Left ventricle myocardium superior (tissue), 1 donor: ENCODE results near the gene STXBP5L. TPM values are rescaled to one million over a fixed set of nuclear protein-coding genes. Genes with fewer than 3 reads are reported as not detected.
"Not testable (repeated sequence)": the region's sequence is repeated elsewhere in the genome, so short reads cannot be mapped to it uniquely, and the experiment has no call there.

Experiments used
- ATAC-seq: fragments of 200-7000 bp; cut with Tn5 transposase; one replicate; pipeline ENCODE4 v1.9.1; 2020; ENCODE audit warnings: mild to moderate bottlenecking, moderate library complexity
- DNase-seq: peaks from one replicate; pipeline ENCODE4 v3.0.0-alpha.2; 2020
- intact Hi-C: fragments of 100-400 bp; cut with micrococcal nuclease; formaldehyde crosslinking; loops from one replicate; pipeline ENCODE4 v1.11.0; 2022
- total RNA-seq: library from RNA; stranded (reverse); fragmentation: NEBNext Ultra II Directional; extraction: Animal tissue kit (Norgen Biotek cat#: 25700); gene quantifications from one replicate; pipeline ENCODE4 v1.2.1, GENCODE V29; 2021
- donor health status: DM: no; HTN: yes; CAD: no; lungs with severe emphysema.

STXBP5L gene
- total RNA-seq, 1 donor from 2014 or later, result not detected

DNA sequence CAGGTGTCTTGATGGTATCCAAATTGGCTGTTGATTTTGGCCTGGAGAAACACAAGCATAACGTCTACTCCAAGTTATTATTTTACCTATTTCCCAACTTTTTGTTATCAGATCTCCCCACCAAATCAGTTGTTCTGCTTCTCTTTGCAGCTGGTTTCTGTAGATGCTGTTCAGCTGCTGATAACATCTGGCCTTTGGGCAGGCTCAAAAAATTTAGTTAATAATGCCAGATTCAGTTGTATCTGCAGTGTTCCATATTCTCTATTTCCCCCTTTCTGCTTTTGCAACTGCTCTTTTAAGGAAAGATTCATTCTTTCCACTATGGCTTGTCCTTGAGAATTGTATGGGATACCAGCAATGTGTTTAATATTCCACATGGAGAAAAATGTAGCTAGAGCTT, 488.0 kb downstream of the STXBP5L start:
- ATAC-seq, DNase-seq, intact Hi-C loops: not testable (repeated sequence)

DNA sequence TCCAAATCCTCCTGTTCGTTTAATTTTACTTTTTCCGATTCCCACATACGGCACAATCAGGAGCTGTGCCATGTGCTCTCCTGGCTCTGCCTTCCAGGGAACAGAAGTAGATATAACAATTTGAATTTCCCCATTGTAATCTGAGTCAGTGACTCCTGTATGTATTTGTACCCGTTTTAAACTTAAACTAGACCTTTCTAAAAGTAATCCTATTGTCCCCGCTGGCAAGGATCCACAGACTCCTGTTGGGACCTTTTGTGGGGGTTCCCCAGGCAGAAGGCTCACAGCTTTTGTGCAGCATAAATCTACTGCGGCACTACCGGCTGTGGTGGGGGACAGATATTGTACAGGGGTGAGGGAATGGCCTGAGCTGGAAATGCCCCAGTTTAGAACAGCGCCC, 490.0 kb downstream of the STXBP5L start:
- ATAC-seq, DNase-seq, intact Hi-C loops: not testable (repeated sequence)

DNA sequence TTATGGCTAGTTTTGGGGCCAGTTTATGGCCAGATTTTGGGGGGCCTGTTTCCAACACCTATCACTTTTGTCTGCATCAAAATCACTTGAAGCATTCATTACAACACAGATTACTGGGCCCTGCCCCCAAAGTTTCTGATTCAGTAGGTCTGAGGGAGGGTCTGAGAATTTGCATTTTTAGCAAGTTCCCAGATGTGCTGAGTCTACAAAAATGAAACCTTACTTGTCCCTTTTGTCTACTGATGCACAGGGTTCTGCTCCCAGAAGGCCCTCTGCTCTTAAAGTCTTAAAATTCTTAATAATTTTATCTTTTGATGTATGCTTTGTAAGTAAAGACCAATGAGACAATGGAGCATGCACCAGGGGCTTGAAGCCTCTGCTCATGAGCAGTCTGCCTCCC, 491.8 kb downstream of the STXBP5L start:
- no peak for DNase-seq
- intact Hi-C loops, result no loop called here
- ATAC-seq, result no peak

DNA sequence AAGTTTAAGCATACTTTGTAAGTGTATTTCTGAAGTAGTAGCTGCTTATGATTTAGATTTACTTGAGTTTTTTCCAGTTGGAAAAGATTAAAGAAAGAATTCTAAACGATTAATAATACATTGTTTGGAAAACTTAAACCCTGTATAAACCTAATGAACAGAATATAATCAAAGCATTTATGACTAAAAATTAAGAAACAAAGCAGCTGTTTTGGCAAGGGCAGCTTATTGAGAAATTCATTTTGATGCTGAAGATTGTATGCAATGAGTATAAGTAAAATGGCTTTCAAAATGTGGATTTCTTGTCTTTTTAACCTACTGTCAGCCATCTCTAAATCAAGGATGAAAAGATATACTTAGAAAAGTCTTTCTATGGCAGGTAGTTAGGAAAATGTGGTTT, 497.6 kb downstream of the STXBP5L start:
- DNase-seq (no peak), ATAC-seq (no peak)
- intact Hi-C loops, result no loop called here

DNA sequence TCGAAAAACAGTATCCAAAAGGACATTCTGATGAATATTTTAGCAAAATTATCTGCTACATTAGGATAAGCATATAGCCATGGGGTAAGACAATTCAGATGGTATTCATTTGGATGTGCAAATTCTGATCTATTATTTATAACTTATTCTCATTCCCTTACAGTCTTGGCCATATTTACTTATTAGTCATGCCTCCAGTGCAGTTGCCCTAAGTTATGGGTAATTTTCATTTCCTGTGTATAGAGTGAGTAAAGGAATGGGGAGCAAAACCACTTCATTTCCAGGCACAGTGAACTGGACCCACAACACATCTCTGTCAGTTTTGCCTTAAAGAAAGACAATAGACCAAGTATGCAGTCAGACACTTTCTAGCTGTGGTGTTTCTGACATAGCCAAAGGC, 503.5 kb downstream of the STXBP5L start:
- intact Hi-C loops, result no loop called here
- DNase-seq (no peak), ATAC-seq (no peak)

DNA sequence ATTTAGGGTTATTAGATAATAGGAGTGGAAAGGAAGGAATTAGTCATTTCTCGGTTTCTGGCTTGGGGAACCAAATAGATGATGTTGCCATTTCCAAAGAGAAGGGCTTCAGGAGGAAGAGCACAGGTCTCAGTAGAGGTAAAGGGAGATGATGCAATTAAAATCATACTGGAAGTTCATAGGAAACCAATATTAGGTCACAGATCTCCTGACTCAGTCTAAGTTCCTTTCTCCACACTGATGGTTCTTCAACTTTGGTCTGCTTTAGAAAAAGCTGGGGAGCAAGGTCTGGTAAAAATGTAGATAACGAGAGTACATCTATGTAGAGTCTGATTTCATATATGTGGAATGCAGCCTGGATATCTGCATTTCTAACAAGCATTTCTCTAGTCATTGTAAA, 506.9 kb downstream of the STXBP5L start:
- ATAC-seq, result no peak
- no peak for DNase-seq
- intact Hi-C loops, result no loop called here

DNA sequence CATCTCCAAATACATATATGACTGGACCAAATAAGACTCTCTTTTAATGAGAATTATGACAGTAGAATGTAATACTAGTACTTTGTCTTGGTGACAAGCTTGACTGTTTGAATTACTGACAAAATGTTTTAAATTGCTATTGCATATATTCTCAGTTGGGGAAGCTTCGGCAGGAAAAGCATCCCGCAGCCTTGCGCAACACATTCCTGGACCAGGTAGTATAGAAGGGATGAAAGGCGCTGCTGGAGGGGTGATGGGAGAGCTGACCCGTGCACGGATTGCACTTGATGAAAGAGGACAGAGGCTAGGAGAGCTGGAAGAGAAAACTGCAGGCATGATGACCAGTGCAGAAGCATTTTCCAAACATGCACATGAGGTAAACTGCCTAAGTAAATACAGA, 510.2 kb downstream of the STXBP5L start:
- DNase-seq (no peak), ATAC-seq (no peak)
- intact Hi-C loops, result no loop called here

DNA sequence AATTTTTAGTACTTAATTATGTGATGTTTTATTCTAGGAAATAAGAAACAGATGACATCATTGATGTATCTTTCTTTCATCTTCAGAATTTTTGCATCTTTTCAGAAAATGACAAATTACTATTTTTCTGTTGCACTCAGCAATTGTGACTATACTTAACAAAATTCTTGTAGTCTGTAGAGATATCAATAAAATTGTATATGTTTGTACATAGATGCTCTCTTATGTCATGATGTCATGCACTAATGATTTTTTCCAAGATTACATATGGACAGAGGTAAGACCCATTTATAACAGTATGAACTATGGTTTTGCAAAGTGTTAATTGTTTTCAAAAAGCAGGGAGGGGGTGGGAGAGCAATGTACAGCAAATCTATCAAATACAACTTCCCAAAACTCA, 516.5 kb downstream of the STXBP5L start:
- intact Hi-C loops, result no loop called here
- no peak for DNase-seq
- ATAC-seq, result no peak

DNA sequence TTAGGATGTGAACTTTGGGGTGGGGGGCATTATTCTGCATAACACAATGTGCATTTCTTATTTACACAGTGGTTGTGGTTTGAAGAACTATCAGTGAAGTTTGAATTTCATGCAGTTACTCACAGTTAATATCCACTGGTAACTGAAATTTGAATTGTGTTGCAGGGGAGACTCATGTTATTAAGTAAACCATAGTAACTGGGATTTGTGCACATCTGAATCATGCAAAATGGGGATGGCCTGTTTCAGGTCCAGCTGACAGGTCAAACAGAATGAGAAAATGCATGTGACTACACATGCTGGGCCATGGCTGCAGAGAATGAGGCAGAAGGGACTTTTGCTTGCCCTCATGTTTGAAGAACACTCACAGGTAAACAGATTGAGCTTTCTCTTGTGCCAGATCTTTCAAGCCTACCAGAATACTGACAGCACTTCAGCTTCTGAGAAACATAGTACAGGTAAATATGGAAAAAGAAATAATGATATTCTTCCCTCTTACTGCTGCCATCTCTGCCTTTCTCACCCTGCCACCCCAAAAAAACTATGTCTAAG, 522.7 kb downstream of the STXBP5L start:
- ATAC-seq, result no peak
- intact Hi-C loops, result no loop called here

DNA sequence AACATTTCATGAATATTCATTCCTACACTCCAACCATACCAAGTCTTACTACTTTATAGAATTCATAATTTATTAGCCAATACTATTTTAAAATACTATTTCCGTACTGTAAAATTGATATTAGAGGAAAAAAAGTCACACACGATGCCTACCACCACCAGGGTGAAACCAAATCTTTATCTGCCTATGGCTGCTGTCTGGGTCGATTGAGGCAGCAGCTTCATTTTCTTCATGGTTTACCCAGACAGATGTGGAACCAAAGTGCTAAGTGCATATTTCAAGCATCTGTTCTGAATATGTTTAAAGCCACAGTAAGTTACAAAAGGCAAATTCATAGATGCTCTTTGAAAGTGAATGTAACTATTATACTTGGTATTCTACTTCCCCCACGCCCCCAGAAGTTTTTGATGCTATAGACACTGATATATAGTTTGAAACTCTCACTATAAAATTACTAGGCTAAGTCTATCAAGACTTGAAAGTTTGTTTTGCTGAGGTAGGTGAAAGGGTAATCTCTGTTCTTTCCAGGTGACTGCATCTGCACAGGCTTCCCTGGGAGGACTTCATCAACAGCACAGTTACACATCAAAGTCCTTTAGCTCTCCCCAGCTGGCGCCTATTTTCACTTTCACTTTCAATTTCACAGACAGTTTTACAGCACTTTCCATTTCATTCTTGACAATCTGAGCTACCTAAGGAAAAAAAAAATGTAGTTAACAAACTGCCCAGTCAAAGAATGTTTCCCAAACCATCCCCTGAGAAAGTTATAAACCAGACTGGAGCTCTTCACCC, 523.9 kb downstream of the STXBP5L start:
- peak; percentile 47 for ATAC-seq
- intact Hi-C loops, result no loop called here
- no peak for DNase-seq

More for the DNA sequence above, 522.7 kb downstream of the STXBP5L start:
- no peak for DNase-seq

DNA sequence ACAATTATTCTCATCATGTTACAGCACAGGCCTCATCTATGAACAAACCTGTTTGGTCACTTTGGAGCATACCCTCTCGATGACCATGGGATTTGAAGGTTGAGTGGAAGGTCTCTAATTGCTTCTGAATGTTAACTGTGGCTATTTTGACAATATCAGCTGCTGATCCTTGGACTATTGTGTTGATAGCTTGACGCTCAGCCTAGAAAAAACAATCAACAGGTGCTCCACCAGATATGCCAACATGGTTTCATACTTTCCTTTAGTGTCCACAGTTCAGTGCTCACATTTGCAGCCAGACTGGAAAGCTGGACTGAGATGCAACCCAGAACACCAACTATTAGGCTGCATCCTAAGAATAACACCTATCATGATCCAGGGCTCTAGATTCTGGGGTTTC, 528.1 kb downstream of the STXBP5L start:
- ATAC-seq, result no peak
- DNase-seq, result no peak
- intact Hi-C loops, result no loop called here

DNA sequence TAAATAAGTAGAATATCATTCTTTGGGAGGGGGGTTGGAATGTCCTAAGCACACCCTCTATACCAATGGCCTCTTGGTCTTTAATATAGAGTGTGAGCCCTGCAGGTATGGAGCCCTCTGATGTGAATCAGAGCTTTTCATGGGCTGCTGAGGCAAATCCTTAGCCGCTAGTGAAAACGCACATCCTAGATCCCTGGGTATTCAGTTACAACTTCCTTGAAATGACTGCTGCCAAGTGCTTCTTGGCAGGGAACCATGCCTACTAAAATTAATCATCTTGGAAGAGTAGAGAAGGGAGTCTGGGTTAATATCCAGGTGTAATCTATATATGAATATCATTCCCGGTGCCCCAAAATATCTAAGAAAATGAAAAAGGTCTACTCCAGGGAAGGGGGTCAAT, 528.6 kb downstream of the STXBP5L start:
- no peak for DNase-seq
- ATAC-seq, result no peak
- intact Hi-C loops, result no loop called here

DNA sequence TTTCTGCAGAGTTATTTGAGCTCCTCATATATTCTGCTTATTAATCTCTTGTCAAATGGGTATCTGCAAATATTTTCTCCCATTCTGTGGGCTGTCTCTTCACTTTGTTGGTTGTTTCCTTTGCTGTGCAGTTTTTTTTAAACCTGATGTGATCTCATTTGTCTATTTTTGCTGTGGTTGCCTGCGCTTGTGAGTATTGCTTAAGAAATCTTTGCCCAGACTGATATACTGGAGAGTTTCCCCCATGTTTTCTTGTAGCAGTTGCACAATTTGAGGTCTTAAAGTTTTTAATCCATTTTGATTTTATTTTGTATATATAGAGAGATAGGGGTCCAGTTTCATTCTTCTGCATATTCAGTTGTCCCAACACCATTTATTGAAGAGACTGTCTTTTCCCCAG, 535.5 kb downstream of the STXBP5L start:
- intact Hi-C loops, result no loop called here
- ATAC-seq (no peak), DNase-seq (no peak)

DNA sequence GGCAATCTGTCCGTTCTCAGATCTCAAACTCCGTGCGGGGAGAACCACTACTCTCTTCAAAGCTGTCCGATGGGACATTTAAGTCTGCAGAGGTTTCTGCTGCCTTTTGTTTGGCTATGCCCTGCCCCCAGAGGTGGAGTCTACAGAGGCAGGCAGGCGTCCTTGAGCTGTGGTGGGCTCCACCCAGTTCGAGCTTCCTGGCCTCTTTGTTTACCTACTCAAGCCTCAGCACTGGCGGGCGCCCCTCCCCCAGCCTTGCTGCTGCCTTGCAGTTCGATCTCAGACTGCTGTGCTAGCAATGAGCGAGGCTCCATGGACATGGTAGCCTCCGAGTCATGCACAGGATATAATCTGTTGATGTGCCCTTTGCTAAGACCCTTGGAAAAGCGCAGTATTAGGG, 543.7 kb downstream of the STXBP5L start:
- DNase-seq, intact Hi-C loops, ATAC-seq: not testable (repeated sequence)

DNA sequence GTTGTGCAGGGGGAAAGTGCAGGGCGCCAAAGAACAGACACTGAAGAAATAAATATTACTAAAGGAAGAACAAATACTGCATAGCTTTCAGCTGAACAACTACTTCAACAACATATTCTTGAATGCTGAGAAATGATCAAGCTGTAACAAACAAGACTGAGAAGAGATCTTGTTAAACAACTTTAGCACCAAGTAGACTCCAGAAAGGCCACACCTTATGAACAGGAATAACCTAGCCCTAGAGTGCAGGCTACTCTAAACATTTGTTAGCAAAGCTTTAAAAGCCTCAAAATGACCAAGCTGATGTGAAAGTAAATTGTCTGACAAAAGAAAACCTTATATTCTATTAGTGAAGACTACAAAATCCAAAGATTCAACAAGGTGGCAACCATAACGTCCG, 554.6 kb downstream of the STXBP5L start:
- intact Hi-C loops, result no loop called here
- DNase-seq (no peak), ATAC-seq (no peak)

DNA sequence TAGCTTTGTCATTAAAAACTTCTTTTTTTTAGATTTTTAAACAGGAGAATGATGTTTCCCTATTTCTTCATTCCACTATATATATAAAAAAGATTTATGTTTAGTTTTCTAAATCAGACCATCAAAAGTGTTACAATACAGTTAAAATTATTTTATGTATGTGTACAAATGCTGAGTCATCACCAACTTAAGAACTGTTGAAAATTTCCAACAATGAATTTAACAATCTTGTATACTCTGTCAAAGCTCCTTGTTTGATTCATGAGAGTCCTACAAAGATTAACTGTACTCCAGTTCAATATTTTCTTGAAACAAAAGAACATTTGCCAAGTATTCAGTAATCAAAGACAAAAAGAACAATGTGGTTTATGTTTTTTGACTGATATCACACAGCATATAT, 555.7 kb downstream of the STXBP5L start:
- ATAC-seq (no peak), DNase-seq (no peak)
- intact Hi-C loops, result no loop called here

DNA sequence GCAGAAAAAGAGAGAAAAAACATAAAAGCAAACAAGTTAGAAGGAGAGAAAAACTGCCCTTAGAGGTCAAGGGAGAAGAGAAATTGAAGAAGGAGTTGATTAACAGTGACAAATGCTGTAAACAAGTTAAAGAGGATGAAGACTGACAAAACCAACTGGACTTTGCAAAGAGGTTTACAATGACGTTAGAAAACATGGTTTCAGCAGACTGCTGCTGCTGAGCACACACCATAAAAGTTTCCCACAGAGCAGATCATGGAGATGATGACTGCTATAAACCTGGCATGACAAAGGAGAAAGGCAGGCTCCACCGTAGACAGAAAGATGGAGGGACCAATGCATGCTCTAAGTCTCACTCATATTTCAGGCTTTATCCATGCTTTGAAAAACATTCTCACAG, 559.1 kb downstream of the STXBP5L start:
- DNase-seq, result no peak
- no peak for ATAC-seq
- intact Hi-C loops, result no loop called here

DNA sequence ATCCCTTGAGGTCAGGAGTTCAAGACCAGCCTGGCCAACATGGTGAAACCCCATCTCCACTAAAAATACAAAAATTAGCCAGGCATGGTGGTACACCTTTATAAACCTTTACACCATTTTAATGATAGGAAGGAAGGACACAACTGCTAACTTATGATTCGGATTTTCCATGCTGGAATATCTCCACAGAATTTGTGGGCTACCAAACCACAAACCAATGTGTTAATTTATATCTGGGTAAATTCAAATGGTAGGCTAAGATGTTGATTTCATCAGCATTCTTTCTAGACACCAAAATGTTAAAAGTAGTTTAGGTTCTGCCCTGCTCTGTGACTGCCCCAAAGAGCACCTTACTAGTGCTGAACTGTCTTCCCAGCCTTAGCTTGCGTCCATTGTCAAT, 565.0 kb downstream of the STXBP5L start:
- intact Hi-C loops, result no loop called here
- DNase-seq, result no peak
- no peak for ATAC-seq
